Upper lobe of right lung (tissue), 1 donor: ENCODE results near the gene ETFRF1. TPM values are rescaled to one million over a fixed set of nuclear protein-coding genes. Genes with fewer than 3 reads are reported as not detected.

ENCODE experiments used
- ATAC-seq: fragments of 200-7000 bp; cut with Tn5 transposase; one replicate; pipeline ENCODE4 v1.9.1; 2020; ENCODE audit warnings: mild to moderate bottlenecking, moderate library complexity
- DNase-seq: peaks from one replicate; pipeline ENCODE4 v3.0.0-alpha.2; 2020
- H3K27ac ChIP-seq: fragments of 200-600 bp; one replicate; pipeline ENCODE4 v1.8.0; 2022
- H3K27me3 ChIP-seq: fragments of 200-600 bp; one replicate; pipeline ENCODE4 v1.8.0; 2022; ENCODE audit warnings: mild to moderate bottlenecking
- H3K36me3 ChIP-seq: fragments of 200-600 bp; one replicate; pipeline ENCODE4 v1.8.0; 2022
- H3K4me1 ChIP-seq: fragments of 200-600 bp; one replicate; pipeline ENCODE4 v1.8.0; 2022
- H3K4me3 ChIP-seq: fragments of 200-600 bp; one replicate; pipeline ENCODE4 v1.8.0; 2022; ENCODE audit warnings: mild to moderate bottlenecking
- H3K9me3 ChIP-seq: fragments of 200-600 bp; one replicate; pipeline ENCODE4 v1.8.0; 2022
- CTCF ChIP-seq: fragments of 200-600 bp; IDR thresholded peaks from one replicate; pipeline ENCODE4 v1.8.0; 2022; ENCODE audit warnings: antibody characterized with exemption
- intact Hi-C: fragments of 100-400 bp; cut with DNase I; formaldehyde crosslinking; loops from one replicate; pipeline ENCODE4 v1.11.0; 2022
- total RNA-seq: library from RNA; stranded (reverse); fragmentation: NEBNext Ultra II Directional; extraction: Animal tissue kit (Norgen Biotek cat#: 25700); gene quantifications from one replicate; pipeline ENCODE4 v1.2.1, GENCODE V29; 2021
- donor health status: DM: no; HTN: yes; CAD: no; lungs with severe emphysema.

Gene ETFRF1
- total RNA-seq, 1 donor from 2014 or later = 21.9 TPM

DNA sequence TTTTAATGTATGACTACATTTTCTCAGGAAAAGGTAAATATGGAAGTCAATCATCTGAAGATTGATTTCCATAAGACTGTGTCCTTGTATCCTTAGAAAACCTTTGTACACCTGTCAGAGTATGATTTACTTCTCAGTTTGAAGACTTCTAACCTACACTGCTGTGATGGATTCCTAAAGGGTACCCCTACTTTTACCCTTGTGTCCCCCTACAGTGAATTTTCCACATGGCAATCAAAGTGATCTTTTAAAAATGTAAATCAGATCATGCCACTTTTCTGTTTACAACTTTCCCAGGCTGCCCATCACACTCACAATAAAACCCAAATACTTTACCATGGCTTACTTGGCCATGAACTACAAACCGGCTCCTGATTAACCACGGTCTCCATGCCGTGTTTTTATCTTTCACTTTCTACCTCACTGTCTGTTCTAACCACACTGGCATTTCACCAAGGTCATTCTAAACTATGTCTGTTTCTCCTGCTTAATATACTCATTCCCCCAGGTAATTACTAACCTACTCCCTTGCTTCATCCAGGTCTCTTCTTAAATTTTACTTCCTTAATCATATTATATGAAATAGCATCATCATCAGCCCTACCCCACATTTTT lies 8.1 kb upstream of the ETFRF1 start:
- ATAC-seq (no peak), DNase-seq (no peak)
- Histone ChIP-seq H3K27ac (no peak overlapping the region), H3K27me3 (no peaks in the 10 kb centered on the region), H3K9me3 (no peaks in the 10 kb centered on the region), H3K4me3 (no peak overlapping the region), H3K4me1 (no peaks in the 10 kb centered on the region), H3K36me3 (no peaks in the 10 kb centered on the region)
- TF ChIP-seq CTCF = no peak
- intact Hi-C loops = no loop called here

DNA sequence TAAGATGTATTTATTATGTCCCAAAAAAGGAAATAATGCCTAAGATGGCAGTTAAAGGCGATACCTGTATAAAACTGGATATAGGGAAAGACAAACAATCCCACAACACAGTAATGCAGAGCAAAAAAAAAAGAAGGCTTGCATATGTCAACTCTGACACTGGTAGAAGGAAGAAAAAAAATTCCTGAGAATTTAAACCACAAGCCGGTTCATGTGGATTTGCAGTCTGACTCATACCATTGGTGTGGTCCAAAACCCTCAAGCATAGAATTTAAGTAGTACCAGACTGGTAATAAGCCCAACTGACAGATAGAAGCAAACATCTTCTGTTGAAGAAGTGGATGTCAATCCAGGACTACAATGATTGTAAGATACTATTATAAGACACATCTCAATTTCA lies 7.3 kb upstream of the ETFRF1 start:
- Histone ChIP-seq H3K27me3 (no peaks in the 10 kb centered on the region), H3K4me3 (no peak overlapping the region), H3K4me1 (no peaks in the 10 kb centered on the region), H3K27ac (no peak overlapping the region), H3K9me3 (no peaks in the 10 kb centered on the region), H3K36me3 (no peaks in the 10 kb centered on the region)
- TF ChIP-seq CTCF = no peak
- DNase-seq = no peak
- intact Hi-C loops = no loop called here
- ATAC-seq = no peak

GRCh38 chr12:25189656-25190055 lies 5.4 kb upstream of the ETFRF1 start:
- no peaks in the 10 kb centered on the region for H3K36me3 ChIP-seq
- no peak overlapping the region for H3K4me3 ChIP-seq
- intact Hi-C loops = no loop called here
- no peak for TF ChIP-seq CTCF
- H3K9me3 ChIP-seq = no peaks in the 10 kb centered on the region
- ATAC-seq (no peak), DNase-seq (no peak)
- H3K27me3 ChIP-seq = no peaks in the 10 kb centered on the region
- H3K27ac ChIP-seq = no peak overlapping the region
- peaks cover 8% of the 10 kb centered on the region for H3K4me1 ChIP-seq

- no peak overlapping the region for H3K27ac ChIP-seq
- intact Hi-C loops = no loop called here
- H3K4me1 ChIP-seq = peaks cover 8% of the 10 kb centered on the region
- no peaks in the 10 kb centered on the region for H3K36me3 ChIP-seq
- TF ChIP-seq CTCF = no peak
- no peaks in the 10 kb centered on the region for H3K9me3 ChIP-seq
- DNase-seq = no peak
- ATAC-seq = no peak
- no peak overlapping the region for H3K4me3 ChIP-seq
- no peaks in the 10 kb centered on the region for H3K27me3 ChIP-seq
These were observed 4.2 kb upstream of the ETFRF1 start for GRCh38 chr12:25190793-25191192.

DNA sequence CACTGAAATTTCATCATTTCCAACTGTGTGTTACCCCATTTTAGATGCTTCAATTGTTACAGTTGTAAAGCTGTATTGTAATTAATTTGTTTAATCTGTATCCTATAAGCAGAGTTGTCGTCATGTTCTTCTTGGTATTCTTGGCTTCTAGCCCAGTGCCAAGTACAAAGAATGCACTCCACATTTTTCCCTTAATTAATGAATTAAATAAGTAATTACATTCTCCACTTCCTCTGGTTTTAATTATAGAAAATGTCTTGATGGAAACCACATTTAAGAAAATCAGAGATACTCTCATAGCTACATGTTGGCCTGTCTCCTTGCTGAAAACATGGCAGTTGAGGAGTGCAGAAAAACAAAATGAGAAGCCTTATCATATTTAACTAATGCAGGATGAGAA lies 823 bp upstream of the ETFRF1 start:
- no peaks in the 10 kb centered on the region for H3K9me3 ChIP-seq
- H3K4me1 ChIP-seq = peaks cover 15% of the 10 kb centered on the region
- H3K36me3 ChIP-seq = no peaks in the 10 kb centered on the region
- H3K27ac ChIP-seq = peak overlapping the region; percentile 95
- H3K27me3 ChIP-seq = no peaks in the 10 kb centered on the region
- peak overlapping the region; percentile 67 for H3K4me3 ChIP-seq
- intact Hi-C loops = no loop called here
- TF ChIP-seq CTCF = no peak
- DNase-seq = no peak
- no peak for ATAC-seq

GRCh38 chr12:25194722-25195055 lies 348 bp upstream of the ETFRF1 start:
- Histone ChIP-seq H3K36me3 (no peaks in the 10 kb centered on the region), H3K27me3 (no peaks in the 10 kb centered on the region), H3K27ac (peak overlapping the region; percentile 95), H3K4me1 (peaks cover 15% of the 10 kb centered on the region), H3K9me3 (no peaks in the 10 kb centered on the region), H3K4me3 (peak overlapping the region; percentile 67)
- no peak for TF ChIP-seq CTCF
- intact Hi-C loops = no loop called here
- ATAC-seq (peak; percentile 24), DNase-seq (no peak)
